ENCODE data around the gene RPP30.
"Not testable (repeated sequence)": the region's sequence is repeated elsewhere in the genome, so short reads cannot be mapped to it uniquely, and the experiment has no call there.

The RPP30 gene

DNA sequence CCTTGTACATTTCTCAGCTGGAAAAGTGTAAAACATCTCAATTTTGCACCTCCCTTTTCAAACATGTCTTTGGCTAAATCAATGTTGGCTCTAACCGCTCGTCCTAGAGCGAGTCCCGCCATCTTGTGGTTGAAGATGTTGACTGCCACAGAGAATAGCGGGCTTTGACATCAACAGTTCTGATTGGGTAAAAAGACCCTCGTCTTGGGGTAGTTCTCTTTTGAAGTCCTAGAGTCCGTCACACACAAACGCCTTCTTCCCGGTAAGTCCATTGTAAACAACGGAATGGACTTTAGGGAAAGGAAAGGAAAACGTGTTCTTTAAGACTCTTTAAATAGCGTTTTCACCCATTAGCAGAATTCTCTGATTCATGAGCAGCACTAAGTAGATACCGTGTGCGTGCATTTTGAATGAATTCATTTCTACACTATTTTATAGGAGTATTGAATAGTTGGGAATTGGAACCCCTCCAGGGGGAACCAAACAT is 452 bp upstream of the RPP30 start:
- Histone ChIP-seq H2AFZ (ENCODE audit: low read depth, low read length) (no peak overlapping the region), H3K4ac (ENCODE audit: low read depth in 1 of 2, low read length in 2 of 2) (no peak overlapping the region), H3K79me1 (replicated peaks; ENCODE audit: low read length, poor library complexity, severe bottlenecking) (peaks cover 12% of the 10 kb centered on the region), H2BK12ac (ENCODE audit: low read length in 2 of 2) (no peak overlapping the region), H3K27ac (ENCODE audit: low read length, poor library complexity, severe bottlenecking) (peak overlapping the region; percentile 8), H3K9ac (ENCODE audit: low read length) (peak overlapping the region; percentile 87), H3K27me3 (ENCODE audit: control insufficient read depth in 1 of 2, insufficient read depth in 1 of 2, low read length in 2 of 2) (peaks cover 4 to 25% of the 10 kb centered on the region in 2 experiments), H3K23ac (ENCODE audit: low read length in 2 of 2) (no peak overlapping the region), H3K9me3 (ENCODE audit: control insufficient read depth, low read length) (peaks cover 5% of the 10 kb centered on the region), H3K36me3 (ENCODE audit: control insufficient read depth in 1 of 2, insufficient read depth in 2 of 2, low read depth in 1 of 2, low read length in 2 of 2) (peaks cover 2 to 10% of the 10 kb centered on the region in 2 experiments), H3K4me3 (ENCODE audit: insufficient read depth in 1 of 2, low read depth in 1 of 2, low read length in 2 of 2) (peak overlapping the region in 1 of 2 experiments; percentile 89), H2BK5ac (ENCODE audit: low read depth, low read length, poor library complexity, severe bottlenecking) (no peak overlapping the region), H4K91ac (ENCODE audit: low read length) (no peak overlapping the region), H3K14ac (ENCODE audit: low read length in 2 of 2) (no peak overlapping the region), H2BK120ac (ENCODE audit: low read depth, low read length) (no peak overlapping the region), H4K8ac (ENCODE audit: low read length) (no peak overlapping the region), H3K4me2 (ENCODE audit: low read length, poor library complexity, severe bottlenecking) (peak overlapping the region; percentile 67), H3K18ac (ENCODE audit: low read depth in 1 of 2, low read length in 2 of 2) (no peak overlapping the region), H2BK15ac (ENCODE audit: low read depth, poor library complexity, severe bottlenecking) (no peak overlapping the region), H2AK5ac (ENCODE audit: low read length, severe bottlenecking) (no peak overlapping the region), H3K4me1 (ENCODE audit: control insufficient read depth, insufficient read depth, low read depth, low read length) (peaks cover 2% of the 10 kb centered on the region)
- peak; percentile 90 for DNase-seq
- 0% methylated on average over 11 of the region's 14 CpGs for WGBS

DNA sequence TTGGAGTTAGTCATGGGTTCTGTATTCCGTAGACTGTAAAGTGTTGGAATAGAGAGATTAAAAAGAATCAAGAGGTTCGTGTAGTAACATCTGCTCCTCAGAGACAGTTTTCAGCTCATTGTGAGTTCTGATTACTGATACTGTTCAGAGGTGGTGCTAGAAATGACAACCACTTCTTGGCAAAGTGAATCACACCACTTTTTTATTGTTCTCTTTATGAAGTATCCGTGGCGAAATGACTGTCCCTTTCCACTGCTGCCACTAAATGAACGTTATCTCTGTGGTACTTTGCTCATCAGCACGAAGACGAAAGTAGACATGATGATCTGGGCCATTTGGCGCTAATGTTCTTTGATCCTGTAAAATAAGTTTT is 860 bp downstream of the RPP30 start:
- Histone ChIP-seq H2BK12ac (ENCODE audit: low read length in 2 of 2) (no peak overlapping the region), H3K4ac (ENCODE audit: low read depth in 1 of 2, low read length in 2 of 2) (no peak overlapping the region), H3K4me2 (ENCODE audit: low read length, poor library complexity, severe bottlenecking) (peak overlapping the region; percentile 67), H3K9ac (ENCODE audit: low read length) (peak overlapping the region; percentile 87), H3K14ac (ENCODE audit: low read length in 2 of 2) (no peak overlapping the region), H2AK5ac (ENCODE audit: low read length, severe bottlenecking) (no peak overlapping the region), H3K79me1 (replicated peaks; ENCODE audit: low read length, poor library complexity, severe bottlenecking) (peaks cover 18% of the 10 kb centered on the region), H3K4me1 (ENCODE audit: control insufficient read depth, insufficient read depth, low read depth, low read length) (peaks cover 2% of the 10 kb centered on the region), H3K4me3 (ENCODE audit: insufficient read depth in 1 of 2, low read depth in 1 of 2, low read length in 2 of 2) (peak overlapping the region; percentile 89 to 91), H2AFZ (ENCODE audit: low read depth, low read length) (no peak overlapping the region), H3K36me3 (ENCODE audit: control insufficient read depth in 1 of 2, insufficient read depth in 2 of 2, low read depth in 1 of 2, low read length in 2 of 2) (peaks cover 6 to 23% of the 10 kb centered on the region in 2 experiments), H3K18ac (ENCODE audit: low read depth in 1 of 2, low read length in 2 of 2) (no peak overlapping the region), H2BK120ac (ENCODE audit: low read depth, low read length) (no peak overlapping the region), H4K8ac (ENCODE audit: low read length) (no peak overlapping the region), H3K23ac (ENCODE audit: low read length in 2 of 2) (no peak overlapping the region), H2BK15ac (ENCODE audit: low read depth, poor library complexity, severe bottlenecking) (no peak overlapping the region), H3K9me3 (ENCODE audit: control insufficient read depth, low read length) (peaks cover 5% of the 10 kb centered on the region), H4K91ac (ENCODE audit: low read length) (no peak overlapping the region), H3K27ac (ENCODE audit: low read length, poor library complexity, severe bottlenecking) (no peak overlapping the region), H3K27me3 (ENCODE audit: control insufficient read depth in 1 of 2, insufficient read depth in 1 of 2, low read length in 2 of 2) (peaks cover 0 to 12% of the 10 kb centered on the region in 2 experiments), H2BK5ac (ENCODE audit: low read depth, low read length, poor library complexity, severe bottlenecking) (no peak overlapping the region)
- WGBS, result 66% methylated on average over 8 of the region's 8 CpGs
- no peak for DNase-seq

DNA sequence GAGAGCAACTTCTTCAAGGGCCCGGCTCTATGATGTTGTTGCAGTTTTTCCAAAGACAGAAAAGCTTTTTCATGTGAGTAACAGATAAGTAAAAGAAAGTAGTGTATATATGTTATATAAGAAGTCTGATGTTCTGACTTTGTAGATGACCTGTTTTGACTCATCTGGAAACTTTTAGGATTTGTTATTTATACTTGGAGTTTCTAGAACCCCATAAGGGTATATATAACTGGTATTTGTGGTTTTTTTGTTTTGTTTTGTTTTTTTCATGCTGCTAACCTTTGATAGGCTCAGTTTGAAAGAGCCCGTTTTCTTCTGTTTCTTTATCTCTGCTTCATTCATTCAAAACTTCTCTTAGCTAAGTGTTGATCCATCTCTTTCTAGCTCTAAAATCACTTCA is 7.3 kb downstream of the RPP30 start:
- H3K23ac ChIP-seq (ENCODE audit: low read length in 2 of 2), result no peak overlapping the region
- 94% methylated on average over 1 of the region's 2 CpGs for WGBS
- H2BK15ac ChIP-seq (ENCODE audit: low read depth, poor library complexity, severe bottlenecking), result no peak overlapping the region
- no peaks in the 10 kb centered on the region for H3K27me3 ChIP-seq (ENCODE audit: control insufficient read depth in 1 of 2, insufficient read depth in 1 of 2, low read length in 2 of 2)
- no peaks in the 10 kb centered on the region for H3K4me1 ChIP-seq (ENCODE audit: control insufficient read depth, insufficient read depth, low read depth, low read length)
- no peak overlapping the region for H4K8ac ChIP-seq (ENCODE audit: low read length)
- H3K4me3 ChIP-seq (ENCODE audit: insufficient read depth in 1 of 2, low read depth in 1 of 2, low read length in 2 of 2), result no peak overlapping the region
- no peak overlapping the region for H4K91ac ChIP-seq (ENCODE audit: low read length)
- H3K18ac ChIP-seq (ENCODE audit: low read depth in 1 of 2, low read length in 2 of 2), result no peak overlapping the region
- no peak overlapping the region for H3K4ac ChIP-seq (ENCODE audit: low read depth in 1 of 2, low read length in 2 of 2)
- H3K36me3 ChIP-seq (ENCODE audit: control insufficient read depth in 1 of 2, insufficient read depth in 2 of 2, low read depth in 1 of 2, low read length in 2 of 2), result peaks cover 9 to 64% of the 10 kb centered on the region in 2 experiments
- H3K14ac ChIP-seq (ENCODE audit: low read length in 2 of 2), result no peak overlapping the region
- no peak for DNase-seq
- H2BK5ac ChIP-seq (ENCODE audit: low read depth, low read length, poor library complexity, severe bottlenecking), result no peak overlapping the region
- peaks cover 14% of the 10 kb centered on the region for H3K79me1 ChIP-seq (replicated peaks; ENCODE audit: low read length, poor library complexity, severe bottlenecking)
- no peak overlapping the region for H3K9ac ChIP-seq (ENCODE audit: low read length)
- no peak overlapping the region for H3K27ac ChIP-seq (ENCODE audit: low read length, poor library complexity, severe bottlenecking)
- H3K9me3 ChIP-seq (ENCODE audit: control insufficient read depth, low read length), result no peaks in the 10 kb centered on the region
- H3K4me2 ChIP-seq (ENCODE audit: low read length, poor library complexity, severe bottlenecking), result no peak overlapping the region
- H2BK12ac ChIP-seq (ENCODE audit: low read length in 2 of 2), result no peak overlapping the region
- H2AFZ ChIP-seq (ENCODE audit: low read depth, low read length), result no peak overlapping the region
- H2AK5ac ChIP-seq (ENCODE audit: low read length, severe bottlenecking), result no peak overlapping the region
- no peak overlapping the region for H2BK120ac ChIP-seq (ENCODE audit: low read depth, low read length)

DNA sequence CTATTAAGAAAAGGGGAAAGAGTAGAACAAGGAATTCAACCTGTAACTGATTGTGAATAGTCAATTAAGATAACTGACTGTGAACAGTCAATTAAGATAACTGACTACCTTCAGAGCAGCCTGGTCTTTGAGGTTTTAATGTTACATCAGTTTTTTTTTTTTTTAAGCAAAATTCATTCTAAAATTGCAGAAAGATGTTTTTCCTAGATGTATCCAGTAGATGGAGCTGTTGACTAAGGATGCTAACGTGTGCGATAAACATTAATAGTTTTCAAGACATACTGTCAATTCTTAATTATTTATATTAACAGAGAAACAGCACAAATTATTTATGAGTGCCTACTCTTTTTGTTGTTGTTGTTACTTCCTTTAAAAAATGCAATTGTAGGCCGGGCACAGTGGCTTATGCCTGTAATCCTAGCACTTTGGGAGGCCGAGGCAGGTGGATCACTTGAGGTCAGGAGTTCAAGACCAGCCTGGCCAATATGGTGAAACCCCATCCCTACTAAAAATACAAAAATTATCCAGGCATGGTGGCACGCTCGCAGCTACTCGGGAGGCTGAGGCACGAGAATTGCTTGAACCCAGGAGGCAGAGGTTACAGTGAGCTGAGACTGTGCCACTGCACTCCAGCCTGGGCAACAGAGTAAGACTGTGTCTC is 8.4 kb downstream of the RPP30 start:
- not testable (repeated sequence) for H2BK120ac ChIP-seq (ENCODE audit: low read depth, low read length); H3K9me3 ChIP-seq (ENCODE audit: control insufficient read depth, low read length); H4K8ac ChIP-seq (ENCODE audit: low read length); H3K4me2 ChIP-seq (ENCODE audit: low read length, poor library complexity, severe bottlenecking); H3K14ac ChIP-seq (ENCODE audit: low read length in 2 of 2); H3K23ac ChIP-seq (ENCODE audit: low read length in 2 of 2); H3K27me3 ChIP-seq (ENCODE audit: control insufficient read depth in 1 of 2, insufficient read depth in 1 of 2, low read length in 2 of 2); H3K27ac ChIP-seq (ENCODE audit: low read length, poor library complexity, severe bottlenecking); H2AFZ ChIP-seq (ENCODE audit: low read depth, low read length); H2BK5ac ChIP-seq (ENCODE audit: low read depth, low read length, poor library complexity, severe bottlenecking); H3K18ac ChIP-seq (ENCODE audit: low read depth in 1 of 2, low read length in 2 of 2); H2BK15ac ChIP-seq (ENCODE audit: low read depth, poor library complexity, severe bottlenecking); H4K91ac ChIP-seq (ENCODE audit: low read length); H2BK12ac ChIP-seq (ENCODE audit: low read length in 2 of 2); H3K4ac ChIP-seq (ENCODE audit: low read depth in 1 of 2, low read length in 2 of 2); H3K9ac ChIP-seq (ENCODE audit: low read length); H2AK5ac ChIP-seq (ENCODE audit: low read length, severe bottlenecking); H3K4me3 ChIP-seq (ENCODE audit: insufficient read depth in 1 of 2, low read depth in 1 of 2, low read length in 2 of 2); H3K4me1 ChIP-seq (ENCODE audit: control insufficient read depth, insufficient read depth, low read depth, low read length)
- 92% methylated on average over 6 of the region's 8 CpGs for WGBS
- Histone ChIP-seq H3K79me1 (replicated peaks; ENCODE audit: low read length, poor library complexity, severe bottlenecking) (peaks cover 15% of the 10 kb centered on the region), H3K36me3 (ENCODE audit: control insufficient read depth in 1 of 2, insufficient read depth in 2 of 2, low read depth in 1 of 2, low read length in 2 of 2) (peaks cover 9 to 64% of the 10 kb centered on the region in 2 experiments)
- peak; percentile 57 for DNase-seq

Measured in mesenchymal stem cell (in vitro differentiated cells and primary cell).